ENCODE measurements around the gene CABLES1. TPM values are rescaled to one million over a fixed set of nuclear protein-coding genes. Genes with fewer than 3 reads are reported as not detected.

Gene CABLES1
- total and polyA plus RNA-seq, 2 of the 8 experiments (the other 6 are each of a cell fraction or from before 2014, with no cell fraction given) = 9.2 to 26.4 TPM

DNA sequence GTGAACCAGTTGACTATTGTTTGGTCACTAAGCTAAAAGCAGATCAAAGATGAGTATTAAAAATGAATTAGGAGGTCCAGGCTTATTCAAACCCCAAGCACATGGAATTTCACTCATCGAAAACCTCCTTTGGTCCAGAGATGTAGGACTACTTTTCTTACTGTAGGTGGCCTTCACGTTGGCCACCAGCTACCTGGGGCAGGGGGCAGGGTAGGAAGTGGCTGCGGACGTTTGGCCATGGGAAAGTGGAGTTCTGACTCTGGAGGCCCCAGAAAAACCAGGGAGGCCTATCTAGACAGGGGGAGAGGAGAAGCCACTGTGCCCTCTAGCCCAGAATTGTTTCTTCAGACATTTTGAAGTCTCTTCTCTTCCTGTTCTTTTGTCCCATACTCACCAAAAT lies 31.8 kb upstream of the CABLES1 start (continued):
- TF ChIP-seq SP4 (IDR thresholded peaks at IDR 0.05; ENCODE audit: low read length) (no peak), SAP30 (IDR thresholded peaks at IDR 0.05; ENCODE audit: insufficient read depth, insufficient replicate concordance, low read length) (no peak), RNF2 (IDR thresholded peaks at IDR 0.05; ENCODE audit: borderline replicate concordance, low read depth, low read length, missing control alignments, poor library complexity, severe bottlenecking) (no peak), NRF1 (IDR thresholded peaks at IDR 0.05; ENCODE audit: low read depth, low read length) (no peak), PHF8 (conservative IDR thresholded peaks at IDR 0.05; ENCODE audit: low read depth, low read length) (no peak), SIX5 (IDR thresholded peaks at IDR 0.05; ENCODE audit: low read depth, low read length) (no peak), NANOG (IDR thresholded peaks at IDR 0.05; ENCODE audit: insufficient read depth, low read depth, low read length, poor library complexity, severe bottlenecking) (no peak), CHD2 (IDR thresholded peaks at IDR 0.05; ENCODE audit: low read length) (no peak), CREB1 (IDR thresholded peaks at IDR 0.05) (no peak)
